GM19397 (cell line): ENCODE measurements around the gene PRKD2.
"Not testable (repeated sequence)": the region's sequence is repeated elsewhere in the genome, so short reads cannot be mapped to it uniquely, and the experiment has no call there.

Experiments
- ATAC-seq: cut with Tn5 transposase; IDR thresholded peaks from one replicate; pipeline ENCODE4 v1.9.1; 2021; ENCODE audit warnings: mild to moderate bottlenecking, moderate library complexity; ENCODE audit not compliant: unreplicated experiment

PRKD2 gene

GRCh38 chr19:46634656-46635218 lies 82.2 kb downstream of the PRKD2 start:
- ATAC-seq = no peak

GRCh38 chr19:46634045-46634655 lies 82.8 kb downstream of the PRKD2 start:
- ATAC-seq = no peak

GRCh38 chr19:46633130-46633529 lies 83.8 kb downstream of the PRKD2 start:
- ATAC-seq = no peak

- no peak for ATAC-seq
These were observed 85.4 kb downstream of the PRKD2 start for GRCh38 chr19:46631481-46631880.

GRCh38 chr19:46630586-46631205 lies 86.2 kb downstream of the PRKD2 start:
- no peak for ATAC-seq

- no peak for ATAC-seq
These were observed 87.3 kb downstream of the PRKD2 start for GRCh38 chr19:46629546-46630025.

GRCh38 chr19:46628970-46629369 lies 87.9 kb downstream of the PRKD2 start:
- not testable (repeated sequence) for ATAC-seq

- ATAC-seq = no peak
These were observed 90.5 kb downstream of the PRKD2 start for GRCh38 chr19:46626446-46626845.

GRCh38 chr19:46625731-46626130 lies 91.2 kb downstream of the PRKD2 start:
- no peak for ATAC-seq

- no peak for ATAC-seq
These were observed 91.8 kb downstream of the PRKD2 start, which contains the start of gene PTGIR for GRCh38 chr19:46624958-46625661. PTGIR (minus strand) TSS chr19:46625089; CDS start chr19:46624225, 864 bp downstream.
